WTC11 (cell line): ENCODE measurements around the gene ACBD7. TPM values are rescaled to one million over a fixed set of nuclear protein-coding genes. Genes with fewer than 3 reads are reported as not detected.

ENCODE experiments used
- ATAC-seq: fragments of 200-7000 bp; cut with Tn5 transposase; 2 replicates; pipeline ENCODE4 v1.10.0; 2021; ENCODE audit warnings: mild to moderate bottlenecking, moderate library complexity
- CTCF ChIA-PET: fragments of 300-600 bp; sonication (Branson Sonifier 250); formaldehyde crosslinking; loops from one replicate; lab custom pipeline; 2021; ENCODE audit warnings: antibody characterized with exemption; lab: Charles Lee
- POLR2A ChIA-PET: fragments of 350-600 bp; sonication (Branson Sonifier 250); formaldehyde crosslinking; loops from one replicate; lab custom pipeline; 2021; ENCODE audit warnings: antibody characterized with exemption; lab: Charles Lee
- DNase-seq: peaks from one replicate; pipeline ENCODE4 v3.0.0; 2021; ENCODE audit warnings: low spot score
- H3K27ac Mint-ChIP-seq: 2 replicates; pipeline ENCODE4 v1.8.0; 2021; ENCODE audit warnings: mixed read lengths
- H3K27me3 Mint-ChIP-seq: 2 replicates; pipeline ENCODE4 v1.8.0; 2021; ENCODE audit warnings: low read depth, mild to moderate bottlenecking, moderate library complexity, mixed read lengths
- H3K36me3 Mint-ChIP-seq: 2 replicates; pipeline ENCODE4 v1.8.0; 2021; ENCODE audit warnings: mixed read lengths
- H3K4me1 Mint-ChIP-seq: 2 replicates; pipeline ENCODE4 v1.8.0; 2022; ENCODE audit warnings: mixed read lengths
- H3K4me3 Mint-ChIP-seq: 2 replicates; pipeline ENCODE4 v1.8.0; 2021; ENCODE audit warnings: mild to moderate bottlenecking, moderate library complexity, mixed read lengths
- H3K9me3 Mint-ChIP-seq: 2 replicates; pipeline ENCODE4 v1.8.0; 2021; ENCODE audit warnings: mixed read lengths
- CDX4 ChIP-seq: fragments of 250-450 bp; sonication (Bioruptor Pico); IDR thresholded peaks from 2 replicates; pipeline ENCODE4 v1.9.0; 2021; ENCODE audit warnings: moderate library complexity, mild to moderate bottlenecking, inconsistent platforms, borderline replicate concordance
- CREB1 ChIP-seq: sonication (generic); formaldehyde crosslinking; IDR thresholded peaks from 2 replicates; pipeline ENCODE4 v1.8.0; 2023; ENCODE audit warnings: mild to moderate bottlenecking, missing genetic modification reagents
- ESRRA ChIP-seq: sonication (generic); formaldehyde crosslinking; IDR thresholded peaks from 2 replicates; pipeline ENCODE4 v1.8.1; 2022; ENCODE audit warnings: mild to moderate bottlenecking, missing genetic modification reagents, borderline replicate concordance
- GTF2I ChIP-seq: fragments of 250-450 bp; sonication (Bioruptor Pico); conservative IDR thresholded peaks from 2 replicates; pipeline ENCODE4 v1.4.0; 2021; ENCODE audit warnings: mild to moderate bottlenecking
- MLX ChIP-seq: sonication (generic); formaldehyde crosslinking; IDR thresholded peaks from 2 replicates; pipeline ENCODE4 v1.8.1; 2023; ENCODE audit warnings: mild to moderate bottlenecking, missing genetic modification reagents, moderate library complexity
- NR1H2 ChIP-seq: sonication (generic); formaldehyde crosslinking; IDR thresholded peaks from 2 replicates; pipeline ENCODE4 v1.9.0; 2021; ENCODE audit warnings: mild to moderate bottlenecking, moderate library complexity, missing genetic modification reagents
- NR2C2 ChIP-seq: sonication (generic); formaldehyde crosslinking; IDR thresholded peaks from 2 replicates; pipeline ENCODE4 v1.8.0; 2022; ENCODE audit warnings: mild to moderate bottlenecking, missing genetic modification reagents
- SOX15 ChIP-seq: fragments of 250-450 bp; sonication (Bioruptor Pico); IDR thresholded peaks from 2 replicates; pipeline ENCODE4 v1.9.0; 2021; ENCODE audit warnings: mild to moderate bottlenecking
- TCF7 ChIP-seq: sonication (generic); formaldehyde crosslinking; IDR thresholded peaks from 2 replicates; pipeline ENCODE4 v1.8.0; 2022; ENCODE audit warnings: mild to moderate bottlenecking, low read depth, missing genetic modification reagents, moderate library complexity
- TEAD1 ChIP-seq: sonication (generic); formaldehyde crosslinking; IDR thresholded peaks from 2 replicates; pipeline ENCODE4 v1.8.0; 2022; ENCODE audit warnings: mild to moderate bottlenecking, missing genetic modification reagents
- TP53 ChIP-seq: sonication (generic); formaldehyde crosslinking; IDR thresholded peaks from 2 replicates; pipeline ENCODE4 v1.8.1; 2023; ENCODE audit warnings: mild to moderate bottlenecking, missing genetic modification reagents
- ZNF416 ChIP-seq: fragments of 250-450 bp; sonication (Bioruptor Pico); IDR thresholded peaks from 2 replicates; pipeline ENCODE4 v1.9.0; 2021; ENCODE audit warnings: mild to moderate bottlenecking, inconsistent platforms
- ZNF425 ChIP-seq: fragments of 250-450 bp; sonication (Bioruptor Pico); conservative IDR thresholded peaks from 2 replicates; pipeline ENCODE4 v1.9.0; 2021; ENCODE audit warnings: mild to moderate bottlenecking
- ZNF532 ChIP-seq: fragments of 250-450 bp; sonication (Bioruptor Pico); IDR thresholded peaks from 2 replicates; pipeline ENCODE4 v1.9.0; 2021; ENCODE audit warnings: mild to moderate bottlenecking, borderline replicate concordance
- total RNA-seq: library from RNA; stranded (reverse); gene quantifications from 3 replicates; pipeline ENCODE4 v1.2.3, GENCODE V29; 2021
- TF ChIP-seq, protein P1 (sequence below): sonication (generic); formaldehyde crosslinking; IDR thresholded peaks from 2 replicates; pipeline ENCODE4 v1.8.0; 2023; ENCODE audit warnings: mild to moderate bottlenecking, missing genetic modification reagents
- TF ChIP-seq, protein P2 (sequence below): fragments of 250-450 bp; sonication (Bioruptor Pico); IDR thresholded peaks from 2 replicates; pipeline ENCODE4 v1.9.0; 2021; ENCODE audit warnings: mild to moderate bottlenecking
- TF ChIP-seq, protein P3 (sequence below): fragments of 200-600 bp; IDR thresholded peaks from 2 replicates; pipeline ENCODE4 v1.8.0; 2022; ENCODE audit warnings: antibody characterized with exemption

Gene ACBD7
- total RNA-seq, 1 experiment from 2014 or later = 10.0 TPM

DNA sequence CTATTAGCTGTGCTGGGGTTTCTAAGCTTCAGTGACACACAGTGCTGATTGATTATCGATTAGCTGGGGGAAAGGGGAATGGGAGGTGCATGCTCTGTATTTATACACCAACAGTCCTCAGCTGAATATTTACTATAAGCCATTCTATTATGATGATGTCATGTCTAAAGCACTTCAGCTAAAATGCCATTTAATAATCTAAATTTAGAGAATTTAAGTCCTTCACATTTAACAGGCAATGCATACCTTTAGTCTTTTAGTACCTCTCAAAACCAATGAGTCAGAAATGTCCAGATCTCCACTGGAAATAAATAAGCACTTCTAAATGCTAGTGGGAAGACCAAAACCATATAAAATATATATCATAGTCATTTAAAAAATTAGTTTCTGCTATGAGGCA, 33.1 kb upstream of the ACBD7 start (continued):
- TF ChIP-seq CDX4 (CRISPR knock-in tag) (no peak), ZNF416 (CRISPR knock-in tag) (no peak), SOX15 (no peak), CREB1 (no peak), ZNF425 (CRISPR knock-in tag) (no peak)

GRCh38 chr10:15120523-15120922, 31.9 kb upstream of the ACBD7 start:
- ATAC-seq = no peak
- CTCF ChIA-PET = no interaction called here
- Mint-ChIP-seq H3K36me3 (peaks cover 20% of the 10 kb centered on the region), H3K4me3 (no peak overlapping the region), H3K9me3 (no peaks in the 10 kb centered on the region), H3K4me1 (no peaks in the 10 kb centered on the region), H3K27me3 (no peaks in the 10 kb centered on the region)
- POLR2A ChIA-PET = no interaction called here
- TF ChIP-seq TEAD1 (CRISPR knock-in tag) (no peak), TCF7 (no peak), ESRRA (CRISPR knock-in tag) (no peak), NR1H2 (CRISPR knock-in tag) (no peak), NR2C2 (CRISPR knock-in tag) (no peak), TP53 (CRISPR knock-in tag) (no peak), ZNF532 (CRISPR knock-in tag) (no peak), GTF2I (CRISPR knock-in tag) (no peak), MLX (CRISPR knock-in tag) (no peak), ZNF416 (CRISPR knock-in tag) (no peak)
- TF ChIP-seq, protein P1, sequence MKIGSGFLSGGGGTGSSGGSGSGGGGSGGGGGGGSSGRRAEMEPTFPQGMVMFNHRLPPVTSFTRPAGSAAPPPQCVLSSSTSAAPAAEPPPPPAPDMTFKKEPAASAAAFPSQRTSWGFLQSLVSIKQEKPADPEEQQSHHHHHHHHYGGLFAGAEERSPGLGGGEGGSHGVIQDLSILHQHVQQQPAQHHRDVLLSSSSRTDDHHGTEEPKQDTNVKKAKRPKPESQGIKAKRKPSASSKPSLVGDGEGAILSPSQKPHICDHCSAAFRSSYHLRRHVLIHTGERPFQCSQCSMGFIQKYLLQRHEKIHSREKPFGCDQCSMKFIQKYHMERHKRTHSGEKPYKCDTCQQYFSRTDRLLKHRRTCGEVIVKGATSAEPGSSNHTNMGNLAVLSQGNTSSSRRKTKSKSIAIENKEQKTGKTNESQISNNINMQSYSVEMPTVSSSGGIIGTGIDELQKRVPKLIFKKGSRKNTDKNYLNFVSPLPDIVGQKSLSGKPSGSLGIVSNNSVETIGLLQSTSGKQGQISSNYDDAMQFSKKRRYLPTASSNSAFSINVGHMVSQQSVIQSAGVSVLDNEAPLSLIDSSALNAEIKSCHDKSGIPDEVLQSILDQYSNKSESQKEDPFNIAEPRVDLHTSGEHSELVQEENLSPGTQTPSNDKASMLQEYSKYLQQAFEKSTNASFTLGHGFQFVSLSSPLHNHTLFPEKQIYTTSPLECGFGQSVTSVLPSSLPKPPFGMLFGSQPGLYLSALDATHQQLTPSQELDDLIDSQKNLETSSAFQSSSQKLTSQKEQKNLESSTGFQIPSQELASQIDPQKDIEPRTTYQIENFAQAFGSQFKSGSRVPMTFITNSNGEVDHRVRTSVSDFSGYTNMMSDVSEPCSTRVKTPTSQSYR (CRISPR knock-in tag) = no peak
- TF ChIP-seq, protein P2, sequence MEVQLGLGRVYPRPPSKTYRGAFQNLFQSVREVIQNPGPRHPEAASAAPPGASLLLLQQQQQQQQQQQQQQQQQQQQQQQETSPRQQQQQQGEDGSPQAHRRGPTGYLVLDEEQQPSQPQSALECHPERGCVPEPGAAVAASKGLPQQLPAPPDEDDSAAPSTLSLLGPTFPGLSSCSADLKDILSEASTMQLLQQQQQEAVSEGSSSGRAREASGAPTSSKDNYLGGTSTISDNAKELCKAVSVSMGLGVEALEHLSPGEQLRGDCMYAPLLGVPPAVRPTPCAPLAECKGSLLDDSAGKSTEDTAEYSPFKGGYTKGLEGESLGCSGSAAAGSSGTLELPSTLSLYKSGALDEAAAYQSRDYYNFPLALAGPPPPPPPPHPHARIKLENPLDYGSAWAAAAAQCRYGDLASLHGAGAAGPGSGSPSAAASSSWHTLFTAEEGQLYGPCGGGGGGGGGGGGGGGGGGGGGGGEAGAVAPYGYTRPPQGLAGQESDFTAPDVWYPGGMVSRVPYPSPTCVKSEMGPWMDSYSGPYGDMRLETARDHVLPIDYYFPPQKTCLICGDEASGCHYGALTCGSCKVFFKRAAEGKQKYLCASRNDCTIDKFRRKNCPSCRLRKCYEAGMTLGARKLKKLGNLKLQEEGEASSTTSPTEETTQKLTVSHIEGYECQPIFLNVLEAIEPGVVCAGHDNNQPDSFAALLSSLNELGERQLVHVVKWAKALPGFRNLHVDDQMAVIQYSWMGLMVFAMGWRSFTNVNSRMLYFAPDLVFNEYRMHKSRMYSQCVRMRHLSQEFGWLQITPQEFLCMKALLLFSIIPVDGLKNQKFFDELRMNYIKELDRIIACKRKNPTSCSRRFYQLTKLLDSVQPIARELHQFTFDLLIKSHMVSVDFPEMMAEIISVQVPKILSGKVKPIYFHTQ (CRISPR knock-in tag) = no peak
- TF ChIP-seq, protein P3, sequence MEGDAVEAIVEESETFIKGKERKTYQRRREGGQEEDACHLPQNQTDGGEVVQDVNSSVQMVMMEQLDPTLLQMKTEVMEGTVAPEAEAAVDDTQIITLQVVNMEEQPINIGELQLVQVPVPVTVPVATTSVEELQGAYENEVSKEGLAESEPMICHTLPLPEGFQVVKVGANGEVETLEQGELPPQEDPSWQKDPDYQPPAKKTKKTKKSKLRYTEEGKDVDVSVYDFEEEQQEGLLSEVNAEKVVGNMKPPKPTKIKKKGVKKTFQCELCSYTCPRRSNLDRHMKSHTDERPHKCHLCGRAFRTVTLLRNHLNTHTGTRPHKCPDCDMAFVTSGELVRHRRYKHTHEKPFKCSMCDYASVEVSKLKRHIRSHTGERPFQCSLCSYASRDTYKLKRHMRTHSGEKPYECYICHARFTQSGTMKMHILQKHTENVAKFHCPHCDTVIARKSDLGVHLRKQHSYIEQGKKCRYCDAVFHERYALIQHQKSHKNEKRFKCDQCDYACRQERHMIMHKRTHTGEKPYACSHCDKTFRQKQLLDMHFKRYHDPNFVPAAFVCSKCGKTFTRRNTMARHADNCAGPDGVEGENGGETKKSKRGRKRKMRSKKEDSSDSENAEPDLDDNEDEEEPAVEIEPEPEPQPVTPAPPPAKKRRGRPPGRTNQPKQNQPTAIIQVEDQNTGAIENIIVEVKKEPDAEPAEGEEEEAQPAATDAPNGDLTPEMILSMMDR = no peak
- TF ChIP-seq, all 79 proteins: peak for 0
- DNase-seq = no peak
- no peak overlapping the region for H3K27ac Mint-ChIP-seq
